Lower lobe of right lung (tissue), 2 donors: ENCODE measurements around the gene MLC1. TPM values are rescaled to one million over a fixed set of nuclear protein-coding genes. Genes with fewer than 3 reads are reported as not detected.

Source experiments
- ATAC-seq, 2 donors: fragments of 200-7000 bp; cut with Tn5 transposase; one replicate each; pipeline ENCODE4 v1.9.1; 2020 to 2022; ENCODE audit warnings: mild to moderate bottlenecking in 2 of 2, moderate library complexity in 2 of 2
- DNase-seq: peaks from one replicate; pipeline ENCODE4 v3.0.0-alpha.2; 2020
- H3K27ac ChIP-seq: fragments of 200-600 bp; one replicate; pipeline ENCODE4 v1.8.0; 2022
- H3K27me3 ChIP-seq: fragments of 200-600 bp; one replicate; pipeline ENCODE4 v1.8.0; 2022; ENCODE audit warnings: low read depth
- H3K36me3 ChIP-seq: fragments of 200-600 bp; one replicate; pipeline ENCODE4 v1.8.0; 2022; ENCODE audit warnings: mild to moderate bottlenecking
- H3K4me1 ChIP-seq: fragments of 200-600 bp; one replicate; pipeline ENCODE4 v1.8.0; 2022
- H3K4me3 ChIP-seq: fragments of 200-600 bp; one replicate; pipeline ENCODE4 v1.8.0; 2022; ENCODE audit warnings: mild to moderate bottlenecking
- H3K9me3 ChIP-seq: fragments of 200-600 bp; one replicate; pipeline ENCODE4 v1.8.0; 2022
- intact Hi-C: fragments of 100-400 bp; cut with DNase I; formaldehyde crosslinking; loops from one replicate; pipeline ENCODE4 v1.11.0; 2022
- total RNA-seq: library from RNA; stranded (reverse); fragmentation: NEBNext Ultra II Directional; extraction: Animal tissue kit (Norgen Biotek cat#: 25700); gene quantifications from one replicate; pipeline ENCODE4 v1.2.1, GENCODE V29; 2021
- TF ChIP-seq, protein P1 (sequence below): fragments of 200-600 bp; IDR thresholded peaks from one replicate; pipeline ENCODE4 v1.8.0; 2022; ENCODE audit warnings: antibody characterized with exemption, mild to moderate bottlenecking
- donor health status: DM: no; HTN: yes; CAD: no; lungs with severe emphysema.

The MLC1 gene
- total RNA-seq, 1 donor from 2014 or later, result 3.2 TPM

DNA sequence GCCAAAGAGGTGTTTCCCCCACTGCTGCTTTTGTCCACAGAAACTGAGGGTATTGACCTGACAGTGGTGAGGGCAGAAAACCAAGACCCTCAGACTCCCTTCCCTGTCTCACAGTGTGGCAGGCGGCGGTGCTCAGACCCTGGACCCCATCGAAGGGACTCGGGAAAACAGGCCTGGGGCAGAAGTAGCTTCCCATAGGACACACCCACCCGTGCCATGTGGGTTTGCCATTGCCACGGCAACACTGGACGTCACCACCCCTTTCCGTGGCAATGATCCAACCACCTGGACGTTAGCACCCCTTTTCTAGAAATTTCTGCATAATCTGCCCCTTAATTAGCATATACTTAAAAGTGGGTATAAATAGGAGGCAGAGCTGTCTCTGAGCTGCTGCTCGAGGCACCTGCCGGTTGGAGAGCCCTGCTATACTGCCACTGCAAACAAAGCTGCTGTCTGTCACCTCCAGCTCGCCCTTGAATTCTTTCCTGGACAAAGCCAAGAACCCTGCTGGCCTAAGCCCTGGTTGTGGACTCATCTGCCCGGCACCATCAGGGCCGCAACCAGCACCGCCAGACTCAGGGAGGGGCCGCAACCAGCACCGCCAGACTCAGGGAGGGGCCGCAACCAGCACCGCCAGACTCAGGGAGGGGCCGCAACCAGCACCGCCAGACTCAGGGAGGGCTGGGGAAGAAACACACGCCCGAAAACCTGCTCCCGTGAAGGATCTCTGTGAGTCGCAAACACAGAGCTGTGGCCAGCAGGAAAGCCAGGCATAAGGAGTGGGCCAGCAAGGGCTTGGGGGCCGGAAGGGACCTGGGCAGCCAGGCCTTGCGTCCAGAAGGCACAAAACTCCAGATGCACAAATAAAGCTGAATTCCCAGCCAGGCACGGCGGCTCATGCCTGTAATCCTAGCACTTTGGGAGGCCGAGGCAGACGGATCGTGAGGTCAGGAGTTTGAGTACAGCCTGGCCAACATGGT is 10.4 kb downstream of the MLC1 start:
- no peak overlapping the region for H3K27ac ChIP-seq
- no peak for DNase-seq
- H3K36me3 ChIP-seq, result no peaks in the 10 kb centered on the region
- ATAC-seq, result no peak
- H3K4me3 ChIP-seq, result no peak overlapping the region
- no peaks in the 10 kb centered on the region for H3K4me1 ChIP-seq
- H3K27me3 ChIP-seq, result no peaks in the 10 kb centered on the region
- TF ChIP-seq, protein P1, sequence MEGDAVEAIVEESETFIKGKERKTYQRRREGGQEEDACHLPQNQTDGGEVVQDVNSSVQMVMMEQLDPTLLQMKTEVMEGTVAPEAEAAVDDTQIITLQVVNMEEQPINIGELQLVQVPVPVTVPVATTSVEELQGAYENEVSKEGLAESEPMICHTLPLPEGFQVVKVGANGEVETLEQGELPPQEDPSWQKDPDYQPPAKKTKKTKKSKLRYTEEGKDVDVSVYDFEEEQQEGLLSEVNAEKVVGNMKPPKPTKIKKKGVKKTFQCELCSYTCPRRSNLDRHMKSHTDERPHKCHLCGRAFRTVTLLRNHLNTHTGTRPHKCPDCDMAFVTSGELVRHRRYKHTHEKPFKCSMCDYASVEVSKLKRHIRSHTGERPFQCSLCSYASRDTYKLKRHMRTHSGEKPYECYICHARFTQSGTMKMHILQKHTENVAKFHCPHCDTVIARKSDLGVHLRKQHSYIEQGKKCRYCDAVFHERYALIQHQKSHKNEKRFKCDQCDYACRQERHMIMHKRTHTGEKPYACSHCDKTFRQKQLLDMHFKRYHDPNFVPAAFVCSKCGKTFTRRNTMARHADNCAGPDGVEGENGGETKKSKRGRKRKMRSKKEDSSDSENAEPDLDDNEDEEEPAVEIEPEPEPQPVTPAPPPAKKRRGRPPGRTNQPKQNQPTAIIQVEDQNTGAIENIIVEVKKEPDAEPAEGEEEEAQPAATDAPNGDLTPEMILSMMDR, result no peak
- no peaks in the 10 kb centered on the region for H3K9me3 ChIP-seq
- intact Hi-C loops, result no loop called here

DNA sequence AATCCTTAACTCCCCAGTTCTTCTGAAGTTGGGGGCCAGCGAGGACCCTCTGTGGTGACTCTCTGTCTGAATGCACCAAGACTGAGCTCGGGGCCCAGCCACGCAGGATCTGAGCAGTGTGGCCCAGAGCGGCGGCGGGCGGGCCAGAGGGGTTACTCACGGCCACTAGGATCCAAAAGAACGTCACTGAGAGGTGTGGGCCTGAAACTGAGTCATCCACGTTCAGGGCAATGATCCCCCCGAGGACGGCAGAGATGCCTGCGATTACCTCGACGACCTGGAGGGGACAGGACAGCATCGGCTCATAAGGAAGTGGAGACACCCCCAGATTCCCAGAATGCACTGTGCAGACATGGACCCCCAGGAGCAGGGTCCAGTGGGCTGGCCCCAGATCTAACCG is 11.2 kb downstream of the MLC1 start:
- TF ChIP-seq, protein P1, result no peak
- no peaks in the 10 kb centered on the region for H3K36me3 ChIP-seq
- no peak overlapping the region for H3K4me3 ChIP-seq
- ATAC-seq (no peak), DNase-seq (no peak)
- no peak overlapping the region for H3K27ac ChIP-seq
- H3K4me1 ChIP-seq, result no peaks in the 10 kb centered on the region
- no peaks in the 10 kb centered on the region for H3K27me3 ChIP-seq
- no peaks in the 10 kb centered on the region for H3K9me3 ChIP-seq
- intact Hi-C loops, result no loop called here

DNA sequence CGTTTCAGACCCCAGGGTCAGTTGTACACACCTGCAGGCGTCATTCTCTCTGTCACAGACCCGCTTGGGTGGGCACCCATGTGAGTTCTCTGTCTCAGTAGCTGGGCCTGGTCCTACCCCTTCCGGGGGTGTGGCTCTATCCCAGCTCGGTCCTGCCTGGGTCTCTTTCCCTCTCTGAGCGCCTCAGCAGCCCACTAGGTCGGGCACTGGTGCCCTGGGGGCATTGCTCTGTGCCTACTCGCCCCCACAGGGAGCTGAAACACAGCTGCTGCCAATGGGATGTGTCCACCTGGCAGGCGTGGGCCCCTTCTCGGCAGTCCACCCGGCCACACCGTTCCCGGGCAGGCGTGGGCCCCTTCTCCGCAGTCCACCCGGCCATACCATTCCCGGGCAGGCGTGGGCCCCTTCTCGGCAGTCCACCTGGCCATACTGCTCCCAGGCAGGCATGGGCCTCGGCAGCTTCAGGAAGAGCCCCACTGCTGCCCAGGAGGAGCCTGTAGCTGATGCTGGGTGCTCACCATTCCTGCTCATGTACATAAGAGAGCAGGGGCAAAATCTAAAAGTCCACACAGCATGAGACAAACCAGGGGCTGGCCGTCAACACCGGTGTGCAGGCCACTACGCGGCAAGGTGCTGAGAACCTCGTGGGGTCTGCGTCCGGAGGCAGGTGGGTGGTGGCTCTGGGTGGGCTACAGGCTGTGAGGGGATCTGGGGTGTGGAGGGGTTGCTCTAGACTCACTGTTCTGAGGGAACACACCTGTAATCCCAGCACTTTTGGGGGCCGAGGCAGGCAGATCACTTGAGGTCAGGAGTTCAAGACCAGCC is 12.3 kb downstream of the MLC1 start:
- no peaks in the 10 kb centered on the region for H3K27me3 ChIP-seq
- intact Hi-C loops, result no loop called here
- DNase-seq, result no peak
- no peaks in the 10 kb centered on the region for H3K9me3 ChIP-seq
- no peaks in the 10 kb centered on the region for H3K36me3 ChIP-seq
- no peak overlapping the region for H3K4me3 ChIP-seq
- H3K4me1 ChIP-seq, result no peaks in the 10 kb centered on the region
- ATAC-seq, result peak in 1 of 2 donors; percentile 15
- H3K27ac ChIP-seq, result no peak overlapping the region
- TF ChIP-seq, protein P1, result no peak

DNA sequence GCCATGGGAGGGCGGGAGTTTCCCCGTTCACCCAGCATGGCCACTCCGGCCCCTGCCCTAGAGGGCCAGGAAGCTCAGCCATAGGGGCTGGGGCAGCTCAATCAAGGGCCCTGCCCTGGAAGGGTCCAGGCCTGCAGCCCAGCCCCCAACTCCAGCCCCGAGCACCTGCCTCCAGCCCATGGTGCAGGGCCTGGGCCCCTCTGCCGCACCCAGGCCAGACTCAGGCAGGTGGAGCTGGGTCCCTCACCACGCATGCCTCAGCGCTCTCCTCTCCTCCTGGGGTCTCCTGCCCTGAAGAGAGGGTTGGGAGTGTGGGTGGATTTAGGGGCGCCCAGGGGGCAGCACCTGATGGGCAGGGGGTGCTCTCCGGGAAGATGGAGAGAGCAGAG is 13.1 kb downstream of the MLC1 start:
- DNase-seq (no peak), ATAC-seq (peak in 1 of 2 donors; percentile 22)
- intact Hi-C loops, result no loop called here
- H3K9me3 ChIP-seq, result no peaks in the 10 kb centered on the region
- H3K4me1 ChIP-seq, result no peaks in the 10 kb centered on the region
- no peak overlapping the region for H3K27ac ChIP-seq
- no peaks in the 10 kb centered on the region for H3K27me3 ChIP-seq
- H3K4me3 ChIP-seq, result no peak overlapping the region
- H3K36me3 ChIP-seq, result no peaks in the 10 kb centered on the region
- TF ChIP-seq, protein P1, result no peak

DNA sequence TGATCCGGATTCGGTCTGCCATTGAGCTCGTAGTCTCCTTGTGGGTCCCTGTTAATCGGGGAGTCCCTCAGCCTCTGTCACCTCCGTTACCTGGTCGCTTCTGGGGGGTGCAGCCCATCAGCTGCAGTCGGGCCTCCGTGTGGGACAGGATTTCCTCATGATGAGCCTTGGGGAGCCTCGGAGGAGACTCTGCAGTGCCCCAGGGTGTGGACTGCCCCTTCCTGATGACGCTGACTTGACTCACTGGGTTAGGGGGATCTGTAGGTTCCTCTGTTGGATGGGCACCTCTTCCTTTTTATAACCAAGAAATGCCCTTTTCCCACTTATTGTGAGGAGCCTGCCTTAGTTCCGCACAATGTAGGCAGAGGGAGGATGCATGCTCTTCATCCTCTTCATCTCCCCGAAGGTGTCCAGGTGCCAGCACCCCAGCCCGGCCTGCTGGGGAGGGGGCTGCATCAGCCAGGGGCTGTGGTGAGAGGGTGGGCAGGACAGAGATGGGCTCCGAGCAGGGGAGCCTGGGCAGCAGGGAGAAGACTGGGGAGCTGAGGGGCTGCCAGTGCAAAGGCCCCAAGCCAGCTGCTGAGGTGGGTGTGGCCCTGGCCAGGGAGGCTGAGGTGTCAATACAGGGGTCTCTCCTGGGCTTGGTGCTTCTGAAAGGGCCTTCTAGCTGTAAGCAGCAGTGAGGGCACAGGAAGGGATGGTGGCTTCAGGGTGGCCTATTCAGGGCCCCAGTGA is 13.6 kb downstream of the MLC1 start:
- intact Hi-C loops, result no loop called here
- Histone ChIP-seq H3K27me3 (no peaks in the 10 kb centered on the region), H3K27ac (no peak overlapping the region), H3K36me3 (no peaks in the 10 kb centered on the region), H3K9me3 (no peaks in the 10 kb centered on the region), H3K4me3 (no peak overlapping the region), H3K4me1 (no peaks in the 10 kb centered on the region)
- DNase-seq (no peak), ATAC-seq (peak in 1 of 2 donors; percentile 23)
- TF ChIP-seq, protein P1, result no peak
